ENCODE data around the gene C1orf87. TPM values are rescaled to one million over a fixed set of nuclear protein-coding genes. Genes with fewer than 3 reads are reported as not detected.

The C1orf87 gene
- total RNA-seq, 1 experiment from 2014 or later, result not detected

- H3K4me1 ChIP-seq (ENCODE audit: insufficient read depth, low read length), result no peaks in the 10 kb centered on the region
- H2AFZ ChIP-seq (ENCODE audit: low read length), result no peak overlapping the region
- intact Hi-C loops (cut with micrococcal nuclease), result no loop called here
- no peaks in the 10 kb centered on the region for H3K79me2 ChIP-seq (ENCODE audit: low read length)
- H3K9ac ChIP-seq (ENCODE audit: low read length), result no peak overlapping the region
- H3K27me3 ChIP-seq (ENCODE audit: low read length), result peaks cover 26% of the 10 kb centered on the region
- DNase-seq, result no peak
- TF ChIP-seq EZH2 (IDR thresholded peaks at IDR 0.05; ENCODE audit: low read length, unreplicated experiment) (no peak), EZH2phosphoT487 (IDR thresholded peaks at IDR 0.05; ENCODE audit: borderline replicate concordance, low read length) (no peak), CTCF (conservative IDR thresholded peaks at IDR 0.05; ENCODE audit: low read depth, low read length) (no peak)
- ChIA-PET POLR2A (ENCODE audit: unreplicated experiment) (no interaction called here), CTCF (no interaction called here)
- H3F3A ChIP-seq (ENCODE audit: low read length, unreplicated experiment), result no peaks in the 10 kb centered on the region
- H4K20me1 ChIP-seq (ENCODE audit: low read length), result no peaks in the 10 kb centered on the region
- no peaks in the 10 kb centered on the region for H3K9me2 ChIP-seq (replicated peaks; ENCODE audit: low read length)
- H3K27ac ChIP-seq (ENCODE audit: low read length), result no peak overlapping the region
- H3K4me2 ChIP-seq (ENCODE audit: low read length), result no peak overlapping the region
- no peaks in the 10 kb centered on the region for H3K36me3 ChIP-seq (ENCODE audit: low read depth, low read length)
- no peak overlapping the region for H3K4me3 ChIP-seq (ENCODE audit: low read length)
- BruUV-seq (replicated peaks), result no TSS peak
- ATAC-seq, result no peak
- H3K9me3 ChIP-seq (ENCODE audit: low read length), result no peaks in the 10 kb centered on the region
These were observed 73.8 kb downstream of the C1orf87 start for GRCh38 chr1:59999746-60000145.

GRCh38 chr1:59999006-59999405, 74.6 kb downstream of the C1orf87 start:
- H3K9me2 ChIP-seq (replicated peaks; ENCODE audit: low read length), result no peaks in the 10 kb centered on the region
- H3K27me3 ChIP-seq (ENCODE audit: low read length), result peaks cover 33% of the 10 kb centered on the region
- H3F3A ChIP-seq (ENCODE audit: low read length, unreplicated experiment), result no peaks in the 10 kb centered on the region
- no peaks in the 10 kb centered on the region for H3K4me1 ChIP-seq (ENCODE audit: insufficient read depth, low read length)
- no TSS peak for BruUV-seq (replicated peaks)
- no peak overlapping the region for H2AFZ ChIP-seq (ENCODE audit: low read length)
- no peaks in the 10 kb centered on the region for H3K79me2 ChIP-seq (ENCODE audit: low read length)
- intact Hi-C loops (cut with micrococcal nuclease), result no loop called here
- no peak for ATAC-seq
- no peaks in the 10 kb centered on the region for H4K20me1 ChIP-seq (ENCODE audit: low read length)
- H3K27ac ChIP-seq (ENCODE audit: low read length), result no peak overlapping the region
- CTCF ChIA-PET, result no interaction called here
- no peaks in the 10 kb centered on the region for H3K36me3 ChIP-seq (ENCODE audit: low read depth, low read length)
- no peak overlapping the region for H3K9ac ChIP-seq (ENCODE audit: low read length)
- H3K9me3 ChIP-seq (ENCODE audit: low read length), result no peaks in the 10 kb centered on the region
- H3K4me2 ChIP-seq (ENCODE audit: low read length), result no peak overlapping the region
- TF ChIP-seq EZH2 (IDR thresholded peaks at IDR 0.05; ENCODE audit: low read length, unreplicated experiment) (no peak), CTCF (conservative IDR thresholded peaks at IDR 0.05; ENCODE audit: low read depth, low read length) (no peak), EZH2phosphoT487 (IDR thresholded peaks at IDR 0.05; ENCODE audit: borderline replicate concordance, low read length) (no peak)
- POLR2A ChIA-PET (ENCODE audit: unreplicated experiment), result no interaction called here
- H3K4me3 ChIP-seq (ENCODE audit: low read length), result no peak overlapping the region
- DNase-seq, result no peak

GRCh38 chr1:59997479-59998115, 76.0 kb downstream of the C1orf87 start:
- Histone ChIP-seq H2AFZ (ENCODE audit: low read length) (no peak overlapping the region), H3K4me1 (ENCODE audit: insufficient read depth, low read length) (no peaks in the 10 kb centered on the region), H3K27me3 (ENCODE audit: low read length) (peaks cover 34% of the 10 kb centered on the region), H3K9ac (ENCODE audit: low read length) (no peak overlapping the region), H3K36me3 (ENCODE audit: low read depth, low read length) (no peaks in the 10 kb centered on the region), H4K20me1 (ENCODE audit: low read length) (no peaks in the 10 kb centered on the region), H3K4me2 (ENCODE audit: low read length) (no peak overlapping the region), H3K9me2 (replicated peaks; ENCODE audit: low read length) (no peaks in the 10 kb centered on the region), H3K79me2 (ENCODE audit: low read length) (no peaks in the 10 kb centered on the region), H3K4me3 (ENCODE audit: low read length) (no peak overlapping the region), H3K27ac (ENCODE audit: low read length) (no peak overlapping the region), H3F3A (ENCODE audit: low read length, unreplicated experiment) (no peaks in the 10 kb centered on the region), H3K9me3 (ENCODE audit: low read length) (no peaks in the 10 kb centered on the region)
- no peak for ATAC-seq
- DNase-seq, result no peak
- no TSS peak for BruUV-seq (replicated peaks)
- ChIA-PET POLR2A (ENCODE audit: unreplicated experiment) (no interaction called here), CTCF (no interaction called here)
- no peak for TF ChIP-seq EZH2 (IDR thresholded peaks at IDR 0.05; ENCODE audit: low read length, unreplicated experiment)
- no peak for TF ChIP-seq CTCF (conservative IDR thresholded peaks at IDR 0.05; ENCODE audit: low read depth, low read length)
- no peak for TF ChIP-seq EZH2phosphoT487 (IDR thresholded peaks at IDR 0.05; ENCODE audit: borderline replicate concordance, low read length)
- intact Hi-C loops (cut with micrococcal nuclease), result no loop called here
